ENCODE data around the gene VASP. TPM values are rescaled to one million over a fixed set of nuclear protein-coding genes. Genes with fewer than 3 reads are reported as not detected.

VASP gene
- total and polyA plus RNA-seq, 2 of the 13 experiments (the other 11 are each of a cell fraction or from before 2014, with no cell fraction given): 41.8 to 67.1 TPM

- TF ChIP-seq ZNF879 (CRISPR knock-in tag; IDR thresholded peaks at IDR 0.05) (no peak), REXO4 (CRISPR knock-in tag; IDR thresholded peaks at IDR 0.05; ENCODE audit: borderline replicate concordance) (peak; percentile 50; the same call in 1 of the 2 replicates), IKZF5 (CRISPR knock-in tag; IDR thresholded peaks at IDR 0.05) (peak; percentile 76; the same call in 1 of the 2 replicates), KDM5B (CRISPR knock-in tag; IDR thresholded peaks at IDR 0.05; ENCODE audit: borderline replicate concordance) (peak; percentile 84), ZNF574 (CRISPR knock-in tag; IDR thresholded peaks at IDR 0.05) (peak; percentile 63; the same call in 1 of the 2 replicates), ZSCAN21 (CRISPR knock-in tag; IDR thresholded peaks at IDR 0.05; ENCODE audit: borderline replicate concordance) (peak; percentile 93), ZBTB25 (CRISPR knock-in tag; IDR thresholded peaks at IDR 0.05) (peak; percentile 83; the same call in 1 of the 2 replicates), MEF2D (CRISPR knock-in tag; IDR thresholded peaks at IDR 0.05) (peak; percentile 50; the same call in 1 of the 2 replicates), HOXA9 (CRISPR knock-in tag; IDR thresholded peaks at IDR 0.05; ENCODE audit: borderline replicate concordance) (no peak), SAP130 (CRISPR knock-in tag; IDR thresholded peaks at IDR 0.05; ENCODE audit: low read depth) (peak; percentile 95), TCF12 (IDR thresholded peaks at IDR 0.05) (no peak), TCF12 (CRISPR knock-in tag; IDR thresholded peaks at IDR 0.05) (peak; percentile 45; the same call in 1 of the 2 replicates), HOXD1 (CRISPR knock-in tag; IDR thresholded peaks at IDR 0.05) (peak; percentile 87), ZFAT (CRISPR knock-in tag; conservative IDR thresholded peaks at IDR 0.05) (0 out of 2 replicates have a peak, but pooled peaks have one; percentile 38), TSC22D2 (CRISPR knock-in tag; IDR thresholded peaks at IDR 0.05; ENCODE audit: borderline replicate concordance) (peak; percentile 96), ZNF768 (CRISPR knock-in tag; IDR thresholded peaks at IDR 0.05) (peak; percentile 61; the same call in 1 of the 2 replicates), ZSCAN22 (CRISPR knock-in tag; IDR thresholded peaks at IDR 0.05) (no peak), ZBTB39 (CRISPR knock-in tag; IDR thresholded peaks at IDR 0.05) (peak; percentile 65; the same call in 1 of the 2 replicates), MIER3 (CRISPR knock-in tag; IDR thresholded peaks at IDR 0.05; ENCODE audit: borderline replicate concordance) (peak; percentile 26; the same call in 1 of the 2 replicates), FOSL2 (CRISPR knock-in tag; IDR thresholded peaks at IDR 0.05) (peak; percentile 49), NFYC (CRISPR knock-in tag; IDR thresholded peaks at IDR 0.05) (no peak), MIER2 (CRISPR knock-in tag; IDR thresholded peaks at IDR 0.05) (peak; percentile 97), MAFF (IDR thresholded peaks at IDR 0.05; ENCODE audit: low read depth, low read length) (no peak), ZBTB1 (CRISPR knock-in tag; IDR thresholded peaks at IDR 0.05; ENCODE audit: borderline replicate concordance) (peak; percentile 91; the same call in 1 of the 2 replicates)
These were observed 10.8 kb upstream of the VASP start (continued) for GRCh38 chr19:45496349-45496953.
